PFSK-1 (cell line): ENCODE results near the gene SH3GL1.

ENCODE experiments used
- POLR2AphosphoS5 ChIP-seq: IDR thresholded peaks from 2 replicates; pipeline ENCODE4 v1.6.1; 2012; ENCODE audit warnings: low read depth, mild to moderate bottlenecking, control low read depth, low read length, moderate library complexity
- TAF1 ChIP-seq: IDR thresholded peaks from 2 replicates; pipeline ENCODE4 v1.6.1; 2012; ENCODE audit warnings: low read length, control low read depth, borderline replicate concordance; ENCODE audit not compliant: insufficient read depth

DNA sequence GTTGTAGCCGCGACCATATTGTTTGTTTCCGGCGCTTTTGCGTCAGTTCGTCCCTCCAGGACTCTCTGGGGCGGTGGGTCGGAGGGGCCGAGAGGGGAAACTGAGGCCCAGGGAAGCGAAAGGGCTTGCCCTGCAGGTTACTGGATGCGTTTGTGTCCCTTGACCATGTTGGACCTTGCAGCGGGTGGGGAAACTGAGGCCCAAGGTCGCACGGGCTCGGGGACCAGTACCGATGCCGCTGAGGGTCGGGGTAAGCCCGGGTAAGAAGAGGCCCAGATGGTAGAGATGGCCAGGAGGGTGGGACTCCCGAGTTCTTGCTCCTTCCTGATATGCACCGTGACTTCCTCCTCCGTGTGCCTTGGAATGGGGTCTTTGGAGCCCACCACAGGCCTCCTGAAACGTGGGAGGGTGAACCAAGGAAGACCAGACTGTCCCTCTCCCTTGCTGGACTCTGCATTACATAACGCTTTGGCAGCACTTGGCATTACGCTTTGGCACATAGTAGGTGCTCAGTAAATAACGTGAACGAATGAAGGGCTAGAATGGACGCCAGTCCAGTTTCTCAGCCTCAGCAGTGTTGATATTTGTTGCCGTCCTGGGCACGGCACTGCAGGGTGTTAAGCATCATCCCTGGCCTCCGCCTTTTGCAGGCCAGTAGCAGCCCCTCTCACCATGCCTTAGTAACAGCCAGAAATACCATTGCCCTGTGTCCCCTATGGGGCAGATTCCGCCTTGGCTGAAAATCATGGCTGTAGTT lies 2.8 kb upstream of the SH3GL1 start:
- TF ChIP-seq POLR2AphosphoS5 (0 out of 2 replicates have a peak, but pooled peaks have one; percentile 14), TAF1 (no peak)
